ENCODE data around the gene AGAP6.
"Not testable (repeated sequence)": the region's sequence is repeated elsewhere in the genome, so short reads cannot be mapped to it uniquely, and the experiment has no call there.

AGAP6 gene

GRCh38 chr10:50025627-50026026 lies 37.4 kb downstream of the AGAP6 start:
- FAIRE-seq, result no peak

GRCh38 chr10:50027195-50027594 lies 39.0 kb downstream of the AGAP6 start:
- FAIRE-seq, result no peak

- FAIRE-seq, result no peak
Observed at GRCh38 chr10:50033481-50033880, 45.3 kb downstream of the AGAP6 start.

GRCh38 chr10:50035337-50035736 lies 47.1 kb downstream of the AGAP6 start:
- FAIRE-seq, result not testable (repeated sequence)

- FAIRE-seq, result peak; percentile 57
Observed at GRCh38 chr10:50044941-50045664, 56.9 kb downstream of the AGAP6 start.

- FAIRE-seq, result not testable (repeated sequence)
Observed at GRCh38 chr10:50046457-50046856, 58.3 kb downstream of the AGAP6 start.

GRCh38 chr10:50047594-50047993 lies 59.4 kb downstream of the AGAP6 start:
- not testable (repeated sequence) for FAIRE-seq

GRCh38 chr10:50051995-50052660 lies 63.9 kb downstream of the AGAP6 start:
- not testable (repeated sequence) for FAIRE-seq

- not testable (repeated sequence) for FAIRE-seq
Observed at GRCh38 chr10:50052778-50053376, 64.7 kb downstream of the AGAP6 start.

GRCh38 chr10:50055494-50056292 lies 67.5 kb downstream of the AGAP6 start:
- FAIRE-seq, result not testable (repeated sequence)

- FAIRE-seq, result not testable (repeated sequence)
Observed at GRCh38 chr10:50056654-50057053, 68.4 kb downstream of the AGAP6 start.

- FAIRE-seq, result not testable (repeated sequence)
Observed at GRCh38 chr10:50058727-50059126, 70.5 kb downstream of the AGAP6 start.

GRCh38 chr10:50059946-50060345 lies 71.7 kb downstream of the AGAP6 start:
- not testable (repeated sequence) for FAIRE-seq

All from colon (tissue), 2 donors.